NT2/D1 (cell line): ENCODE data around the gene KRT85.

Experiments used
- DNase-seq: peaks from one replicate; pipeline ENCODE4 v3.0.0-alpha.2; 2011; ENCODE audit warnings: low read depth, low spot score
- H3K27me3 ChIP-seq: 2 replicates; pipeline ENCODE4 v1.6.0; 2011; ENCODE audit warnings: mild to moderate bottlenecking; ENCODE audit not compliant: insufficient read length, insufficient read depth
- H3K36me3 ChIP-seq: 2 replicates; pipeline ENCODE4 v1.6.1; 2011; ENCODE audit warnings: mild to moderate bottlenecking, low read length, mixed read lengths; ENCODE audit not compliant: insufficient read depth, insufficient read length
- H3K4me1 ChIP-seq: 2 replicates; pipeline ENCODE4 v1.5.1; 2011; ENCODE audit not compliant: insufficient read depth, insufficient read length
- H3K4me3 ChIP-seq: 2 replicates; pipeline ENCODE4 v1.5.1; 2011; ENCODE audit warnings: low read depth; ENCODE audit not compliant: insufficient read length
- H3K9ac ChIP-seq: 2 replicates; pipeline ENCODE4 v1.6.0; 2011; ENCODE audit warnings: low read depth; ENCODE audit not compliant: insufficient read length
- H3K9me3 ChIP-seq: 2 replicates; pipeline ENCODE4 v1.5.1; 2011; ENCODE audit warnings: mild to moderate bottlenecking, low read length; ENCODE audit not compliant: insufficient read depth
- SUZ12 ChIP-seq: IDR thresholded peaks from 2 replicates; pipeline ENCODE4 v1.6.1; 2011; ENCODE audit not compliant: insufficient read length, insufficient read depth; ENCODE audit errors: extremely low read depth
- YY1 ChIP-seq: IDR thresholded peaks from 2 replicates; pipeline ENCODE4 v1.6.1; 2011; ENCODE audit not compliant: insufficient read length, insufficient read depth
- ZNF274 ChIP-seq: IDR thresholded peaks from 2 replicates; pipeline ENCODE4 v1.6.1; 2011; ENCODE audit warnings: mild to moderate bottlenecking, low read depth, low read length

Gene KRT85

GRCh38 chr12:52401526-52401925, 34.2 kb upstream of the KRT85 start:
- H3K4me3 ChIP-seq = no peak overlapping the region
- H3K27me3 ChIP-seq = no peaks in the 10 kb centered on the region
- H3K4me1 ChIP-seq = no peaks in the 10 kb centered on the region
- no peaks in the 10 kb centered on the region for H3K9me3 ChIP-seq
- no peak for TF ChIP-seq ZNF274
- TF ChIP-seq YY1 = no peak
- TF ChIP-seq SUZ12 = no peak
- H3K36me3 ChIP-seq = no peaks in the 10 kb centered on the region
- no peak for DNase-seq
- H3K9ac ChIP-seq = no peak overlapping the region

GRCh38 chr12:52400906-52401305, 33.6 kb upstream of the KRT85 start:
- no peak for TF ChIP-seq YY1
- TF ChIP-seq ZNF274 = no peak
- no peak for TF ChIP-seq SUZ12
- H3K4me1 ChIP-seq = peaks cover 2% of the 10 kb centered on the region
- DNase-seq = no peak
- no peaks in the 10 kb centered on the region for H3K9me3 ChIP-seq
- H3K4me3 ChIP-seq = no peak overlapping the region
- H3K36me3 ChIP-seq = no peaks in the 10 kb centered on the region
- H3K27me3 ChIP-seq = no peaks in the 10 kb centered on the region
- H3K9ac ChIP-seq = no peak overlapping the region

GRCh38 chr12:52399756-52400155, 32.5 kb upstream of the KRT85 start:
- no peaks in the 10 kb centered on the region for H3K36me3 ChIP-seq
- TF ChIP-seq YY1 (no peak), SUZ12 (no peak), ZNF274 (no peak)
- no peak for DNase-seq

GRCh38 chr12:52398176-52398575, 30.9 kb upstream of the KRT85 start:
- H3K27me3 ChIP-seq = no peaks in the 10 kb centered on the region
- no peak overlapping the region for H3K9ac ChIP-seq
- H3K4me3 ChIP-seq = no peak overlapping the region
- no peaks in the 10 kb centered on the region for H3K36me3 ChIP-seq
- TF ChIP-seq YY1 (no peak), ZNF274 (no peak), SUZ12 (no peak)
- peaks cover 2% of the 10 kb centered on the region for H3K4me1 ChIP-seq
- no peak for DNase-seq
- no peaks in the 10 kb centered on the region for H3K9me3 ChIP-seq

More at GRCh38 chr12:52399756-52400155, 32.5 kb upstream of the KRT85 start:
- Histone ChIP-seq H3K4me1 (peaks cover 2% of the 10 kb centered on the region), H3K9me3 (no peaks in the 10 kb centered on the region), H3K4me3 (no peak overlapping the region), H3K9ac (no peak overlapping the region), H3K27me3 (no peaks in the 10 kb centered on the region)

- Histone ChIP-seq H3K9me3 (no peaks in the 10 kb centered on the region), H3K27me3 (no peaks in the 10 kb centered on the region)
- no peak for TF ChIP-seq ZNF274
- TF ChIP-seq YY1 = no peak
These were observed 29.4 kb upstream of the KRT85 start for GRCh38 chr12:52396656-52397055.

GRCh38 chr12:52395761-52396434, 28.6 kb upstream of the KRT85 start:
- Histone ChIP-seq H3K4me1 (peaks cover 2% of the 10 kb centered on the region), H3K36me3 (no peaks in the 10 kb centered on the region), H3K9me3 (no peaks in the 10 kb centered on the region), H3K4me3 (no peak overlapping the region), H3K27me3 (no peaks in the 10 kb centered on the region), H3K9ac (no peak overlapping the region)
- TF ChIP-seq YY1 = no peak
- DNase-seq = peak; percentile 47

More at GRCh38 chr12:52396656-52397055, 29.4 kb upstream of the KRT85 start:
- Histone ChIP-seq H3K4me3 (no peak overlapping the region), H3K4me1 (peaks cover 2% of the 10 kb centered on the region), H3K36me3 (no peaks in the 10 kb centered on the region), H3K9ac (no peak overlapping the region)
- DNase-seq = no peak

DNA sequence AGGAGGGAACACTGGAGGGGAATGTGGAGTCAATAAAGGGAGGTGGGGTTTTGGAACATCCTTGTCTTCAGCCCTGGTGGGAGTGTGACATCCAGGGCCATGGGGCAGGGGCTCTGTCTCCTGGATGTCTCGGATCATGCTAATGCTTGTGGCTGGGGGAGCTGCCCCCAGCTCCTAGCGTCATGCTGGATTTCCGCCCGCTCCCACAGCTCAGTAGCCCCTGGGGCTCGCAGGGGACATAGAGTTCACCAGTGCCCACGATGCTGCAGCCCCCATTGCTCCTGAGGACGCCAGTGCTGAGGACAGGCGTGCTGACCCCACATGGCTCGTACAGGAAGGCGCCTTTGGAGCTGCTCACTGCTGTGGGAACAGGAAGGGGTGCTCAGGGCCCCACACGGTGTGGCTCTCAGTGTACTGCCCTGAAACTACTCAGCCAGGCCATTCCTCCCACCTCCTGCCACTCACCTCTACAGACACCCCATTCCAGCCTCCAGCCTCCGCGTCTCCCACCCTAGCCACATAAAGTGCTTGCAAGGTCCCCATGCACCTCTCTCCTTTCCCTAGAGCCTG, 27.6 kb upstream of the KRT85 start:
- peaks cover 8% of the 10 kb centered on the region for H3K4me1 ChIP-seq
- no peaks in the 10 kb centered on the region for H3K9me3 ChIP-seq
- no peaks in the 10 kb centered on the region for H3K27me3 ChIP-seq
- H3K4me3 ChIP-seq = no peak overlapping the region
- no peaks in the 10 kb centered on the region for H3K36me3 ChIP-seq
- DNase-seq = no peak
- TF ChIP-seq ZNF274 (no peak), SUZ12 (no peak), YY1 (no peak)
- H3K9ac ChIP-seq = no peak overlapping the region
